PC-9 (cell line): ENCODE measurements around the gene IKZF2. TPM values are rescaled to one million over a fixed set of nuclear protein-coding genes. Genes with fewer than 3 reads are reported as not detected.

ENCODE experiments used
- BruUV-seq: library from RNA; stranded (reverse); fragments of 400-500 nt; replicated peaks from 2 replicates; lab custom pipeline; 2021; lab: Mats Ljungman, UMichigan
- CTCF ChIA-PET: fragments of 300-600 bp; sonication (Branson Sonifier 250); formaldehyde crosslinking; loops from one replicate; lab custom pipeline; 2022; ENCODE audit warnings: antibody characterized with exemption; lab: Charles Lee
- POLR2A ChIA-PET: fragments of 300-600 bp; sonication (Branson Sonifier 250); formaldehyde crosslinking; loops from one replicate; lab custom pipeline; 2022; ENCODE audit warnings: antibody characterized with exemption; ENCODE audit not compliant: unreplicated experiment; lab: Charles Lee
- DNase-seq, 2 experiments: peaks; one replicate each; pipeline versions ENCODE4 v3.0.0 to v3.0.0-alpha.2; 2015 to 2022; ENCODE audit warnings: mixed read lengths in 1 of 2
- H2AFZ ChIP-seq: fragments of 200-600 bp; sonication (generic); 2 replicates; pipeline ENCODE4 v1.8.1; 2017; ENCODE audit warnings: antibody characterized with exemption
- H3F3A ChIP-seq: fragments of 200-600 bp; sonication (generic); 2 replicates; pipeline ENCODE4 v1.8.1; 2017; ENCODE audit warnings: antibody characterized with exemption, mild to moderate bottlenecking, low read depth; ENCODE audit not compliant: insufficient read depth
- H3K27ac ChIP-seq: fragments of 200-600 bp; sonication (generic); 2 replicates; pipeline ENCODE4 v1.6.1; 2016; ENCODE audit warnings: mixed run types
- H3K27me3 ChIP-seq: fragments of 200-600 bp; sonication (generic); 2 replicates; pipeline ENCODE4 v1.6.1; 2016; ENCODE audit warnings: low read depth, mixed run types; ENCODE audit not compliant: insufficient read depth
- H3K36me3 ChIP-seq: fragments of 200-600 bp; sonication (generic); 2 replicates; pipeline ENCODE4 v1.6.1; 2016; ENCODE audit warnings: low read depth, mixed run types
- H3K4me1 ChIP-seq: fragments of 200-600 bp; sonication (generic); replicated peaks from 2 replicates; pipeline ENCODE4 v1.6.1; 2016; ENCODE audit warnings: mixed run types; ENCODE audit not compliant: insufficient read depth
- H3K4me2 ChIP-seq: fragments of 200-600 bp; sonication (generic); 2 replicates; pipeline ENCODE4 v1.6.1; 2017; ENCODE audit warnings: mixed run types
- H3K4me3 ChIP-seq: fragments of 200-600 bp; sonication (generic); 2 replicates; pipeline ENCODE4 v1.6.1; 2016; ENCODE audit warnings: mixed run types
- H3K79me2 ChIP-seq: fragments of 200-600 bp; sonication (generic); 2 replicates; pipeline ENCODE4 v1.6.1; 2017; ENCODE audit warnings: low read depth, mixed run types
- H3K9me2 ChIP-seq: fragments of 200-600 bp; sonication (generic); 2 replicates; pipeline ENCODE4 v1.8.1; 2017; ENCODE audit warnings: mild to moderate bottlenecking; ENCODE audit not compliant: insufficient read depth
- H3K9me3 ChIP-seq: fragments of 200-600 bp; sonication (generic); 2 replicates; pipeline ENCODE4 v1.8.1; 2016; ENCODE audit warnings: low read depth; ENCODE audit not compliant: insufficient read depth
- H4K20me1 ChIP-seq: fragments of 200-600 bp; sonication (generic); 2 replicates; pipeline ENCODE4 v1.8.1; 2017; ENCODE audit not compliant: insufficient read depth
- EZH2 ChIP-seq: fragments of 200-600 bp; sonication (generic); IDR thresholded peaks from 2 replicates; pipeline ENCODE4 v1.8.0; 2017; ENCODE audit warnings: antibody characterized with exemption, low read depth
- intact Hi-C: fragments of 100-400 bp; cut with micrococcal nuclease; formaldehyde crosslinking; loops from one replicate; pipeline ENCODE4 v1.10.0; 2022; ENCODE audit not compliant: unreplicated experiment
- total RNA-seq: library from RNA; stranded (reverse); gene quantifications from 2 replicates; pipeline ENCODE4 v1.2.3, GENCODE V29; 2021
- TF ChIP-seq, protein P1 (sequence below): fragments of 200-600 bp; sonication (generic); conservative IDR thresholded peaks from 2 replicates; pipeline ENCODE4 v1.6.1; 2017; ENCODE audit warnings: mixed run types, antibody characterized with exemption, mild to moderate bottlenecking, moderate library complexity

Gene IKZF2
- total RNA-seq, 1 experiment from 2014 or later, result 28.3 TPM

DNA sequence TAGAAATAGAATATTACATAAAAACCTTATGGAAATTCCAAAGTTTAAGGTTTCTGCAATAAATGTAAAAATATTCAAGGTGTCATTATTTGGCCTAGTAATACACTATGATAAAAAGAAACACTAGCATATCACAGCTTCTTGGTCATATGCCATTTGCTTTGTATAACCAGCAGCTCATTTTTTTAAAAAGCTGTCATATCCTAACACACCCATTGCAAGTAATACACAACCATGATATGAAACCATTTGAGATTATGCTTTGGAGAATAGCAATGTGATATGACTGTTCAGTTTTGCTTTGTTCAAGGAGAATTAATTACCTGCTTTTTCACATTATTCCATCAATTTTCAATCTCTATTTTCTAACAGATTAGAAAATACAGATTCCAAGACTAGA is 149.0 kb downstream of the IKZF2 start:
- Histone ChIP-seq H4K20me1 (no peaks in the 10 kb centered on the region), H3K79me2 (no peaks in the 10 kb centered on the region), H3K9me3 (no peaks in the 10 kb centered on the region), H3F3A (no peaks in the 10 kb centered on the region), H3K36me3 (no peaks in the 10 kb centered on the region), H2AFZ (no peak overlapping the region), H3K4me1 (no peaks in the 10 kb centered on the region), H3K9me2 (no peaks in the 10 kb centered on the region), H3K4me3 (no peak overlapping the region), H3K27ac (no peak overlapping the region), H3K4me2 (no peak overlapping the region), H3K27me3 (no peaks in the 10 kb centered on the region)
- TF ChIP-seq, protein P1, sequence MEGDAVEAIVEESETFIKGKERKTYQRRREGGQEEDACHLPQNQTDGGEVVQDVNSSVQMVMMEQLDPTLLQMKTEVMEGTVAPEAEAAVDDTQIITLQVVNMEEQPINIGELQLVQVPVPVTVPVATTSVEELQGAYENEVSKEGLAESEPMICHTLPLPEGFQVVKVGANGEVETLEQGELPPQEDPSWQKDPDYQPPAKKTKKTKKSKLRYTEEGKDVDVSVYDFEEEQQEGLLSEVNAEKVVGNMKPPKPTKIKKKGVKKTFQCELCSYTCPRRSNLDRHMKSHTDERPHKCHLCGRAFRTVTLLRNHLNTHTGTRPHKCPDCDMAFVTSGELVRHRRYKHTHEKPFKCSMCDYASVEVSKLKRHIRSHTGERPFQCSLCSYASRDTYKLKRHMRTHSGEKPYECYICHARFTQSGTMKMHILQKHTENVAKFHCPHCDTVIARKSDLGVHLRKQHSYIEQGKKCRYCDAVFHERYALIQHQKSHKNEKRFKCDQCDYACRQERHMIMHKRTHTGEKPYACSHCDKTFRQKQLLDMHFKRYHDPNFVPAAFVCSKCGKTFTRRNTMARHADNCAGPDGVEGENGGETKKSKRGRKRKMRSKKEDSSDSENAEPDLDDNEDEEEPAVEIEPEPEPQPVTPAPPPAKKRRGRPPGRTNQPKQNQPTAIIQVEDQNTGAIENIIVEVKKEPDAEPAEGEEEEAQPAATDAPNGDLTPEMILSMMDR, result no peak
- TF ChIP-seq EZH2, result no peak
- POLR2A ChIA-PET, result interaction anchor here (0.6 kb wide), 1 partner anchor 264 kb away, joined by 6 read pairs; no protein-coding TSS in a partner anchor
- BruUV-seq, result no TSS peak
- no peak for DNase-seq
- CTCF ChIA-PET, result no interaction called here
- intact Hi-C loops, result no loop called here

GRCh38 chr2:213001297-213001910 is 150.0 kb downstream of the IKZF2 start:
- no TSS peak for BruUV-seq
- H3K27me3 ChIP-seq, result no peaks in the 10 kb centered on the region
- H3K36me3 ChIP-seq, result no peaks in the 10 kb centered on the region
- H3K4me2 ChIP-seq, result no peak overlapping the region
- no peak overlapping the region for H3K4me3 ChIP-seq
- no peaks in the 10 kb centered on the region for H3F3A ChIP-seq
- H3K9me2 ChIP-seq, result no peaks in the 10 kb centered on the region
- H3K27ac ChIP-seq, result no peak overlapping the region
- ChIA-PET CTCF (no interaction called here), POLR2A (no interaction called here)
- H4K20me1 ChIP-seq, result no peaks in the 10 kb centered on the region
- H3K79me2 ChIP-seq, result no peaks in the 10 kb centered on the region
- intact Hi-C loops, result no loop called here
- no peaks in the 10 kb centered on the region for H3K4me1 ChIP-seq
- TF ChIP-seq, protein P1, result no peak
- no peak for DNase-seq
- no peaks in the 10 kb centered on the region for H3K9me3 ChIP-seq
- no peak overlapping the region for H2AFZ ChIP-seq

DNA sequence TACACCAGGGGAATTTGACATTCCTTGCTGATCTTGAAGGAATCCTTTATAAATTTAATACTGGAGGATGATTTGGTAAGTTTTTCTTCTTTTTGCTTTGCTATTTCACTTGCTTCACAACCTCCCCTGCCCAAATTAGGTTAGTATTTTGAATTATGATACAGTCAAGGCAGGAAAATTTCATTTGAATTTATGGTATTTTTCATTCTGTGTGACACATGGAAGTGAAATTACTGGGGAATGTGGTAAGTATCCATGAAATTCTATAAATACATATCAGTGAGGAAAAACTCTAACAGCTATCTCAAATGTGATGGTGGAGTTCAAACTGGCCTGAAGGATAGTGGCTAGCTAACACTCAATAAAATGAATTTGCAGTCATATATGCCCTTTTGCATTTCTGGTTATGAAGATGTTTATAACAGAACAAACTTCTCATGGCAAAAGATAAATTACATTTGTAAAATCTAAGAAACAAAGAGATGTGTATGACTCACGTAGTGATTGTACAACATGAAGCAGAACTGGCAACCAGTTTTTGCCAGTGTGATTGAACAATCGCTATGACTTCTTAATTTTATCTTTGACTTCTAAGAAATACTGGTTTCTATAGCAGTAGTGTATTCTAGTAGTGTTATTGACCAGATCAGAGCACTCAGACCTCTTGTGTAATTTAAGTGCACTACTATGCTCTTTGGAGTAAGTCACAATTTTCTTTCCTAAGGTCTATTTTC is 152.6 kb downstream of the IKZF2 start:
- Histone ChIP-seq H3K27me3 (no peaks in the 10 kb centered on the region), H3K4me1 (no peaks in the 10 kb centered on the region), H3K36me3 (no peaks in the 10 kb centered on the region), H3F3A (no peaks in the 10 kb centered on the region), H3K4me2 (no peak overlapping the region), H3K27ac (no peak overlapping the region), H3K4me3 (no peak overlapping the region), H4K20me1 (no peaks in the 10 kb centered on the region), H3K9me2 (no peaks in the 10 kb centered on the region), H2AFZ (no peak overlapping the region), H3K9me3 (no peaks in the 10 kb centered on the region), H3K79me2 (no peaks in the 10 kb centered on the region)
- intact Hi-C loops, result no loop called here
- DNase-seq, result no peak
- BruUV-seq, result no TSS peak
- no peak for TF ChIP-seq EZH2
- TF ChIP-seq, protein P1, result no peak
- ChIA-PET POLR2A (interaction anchor here (0.6 kb wide), 1 partner anchor 87 kb away, joined by 4 read pairs; no protein-coding TSS in a partner anchor), CTCF (no interaction called here)
